H9 (cell line): Measurements from ENCODE around the gene CYTH3. TPM values are rescaled to one million over a fixed set of nuclear protein-coding genes. Genes with fewer than 3 reads are reported as not detected.

Experiments used
- DNase-seq: peaks from one replicate; pipeline ENCODE4 v3.0.0-alpha.2; 2017
- H2AFZ ChIP-seq: one replicate; pipeline ENCODE4 v1.6.1; 2013; ENCODE audit warnings: mild to moderate bottlenecking, low read length, control low read depth, moderate library complexity
- H2AK5ac ChIP-seq: 2 replicates; pipeline ENCODE4 v1.6.1; 2013; ENCODE audit warnings: low read length, control low read depth, mixed read lengths; ENCODE audit not compliant: insufficient read length
- H2BK120ac ChIP-seq: one replicate; pipeline ENCODE4 v1.6.1; 2013; ENCODE audit warnings: low read depth, mild to moderate bottlenecking, low read length, control low read depth, inconsistent platforms; ENCODE audit not compliant: poor library complexity, severe bottlenecking
- H2BK12ac ChIP-seq: 2 replicates; pipeline ENCODE4 v1.6.1; 2013; ENCODE audit warnings: low read length, control low read depth, mixed read lengths, low read depth; ENCODE audit not compliant: insufficient read length
- H2BK15ac ChIP-seq: 2 replicates; pipeline ENCODE4 v1.6.1; 2013; ENCODE audit warnings: low read depth, low read length, control low read depth
- H2BK20ac ChIP-seq: one replicate; pipeline ENCODE4 v1.6.1; 2013; ENCODE audit warnings: low read depth, mild to moderate bottlenecking, low read length, control low read depth, inconsistent platforms; ENCODE audit not compliant: poor library complexity, severe bottlenecking
- H2BK5ac ChIP-seq: 2 replicates; pipeline ENCODE4 v1.6.1; 2013; ENCODE audit warnings: low read length, control low read depth, mixed read lengths; ENCODE audit not compliant: insufficient read length
- H3K14ac ChIP-seq: 2 replicates; pipeline ENCODE4 v1.6.1; 2013; ENCODE audit warnings: low read length, control low read depth; ENCODE audit not compliant: insufficient read depth
- H3K18ac ChIP-seq: 2 replicates; pipeline ENCODE4 v1.6.1; 2013; ENCODE audit warnings: low read depth, mild to moderate bottlenecking, mixed read lengths, low read length, control low read depth; ENCODE audit not compliant: insufficient read length
- H3K23ac ChIP-seq: 2 replicates; pipeline ENCODE4 v1.6.1; 2013; ENCODE audit warnings: low read length, control low read depth, mixed read lengths, low read depth; ENCODE audit not compliant: insufficient read length
- H3K23me2 ChIP-seq: 2 replicates; pipeline ENCODE4 v1.6.1; 2013; ENCODE audit warnings: low read depth, mild to moderate bottlenecking, mixed read lengths, low read length, control low read depth; ENCODE audit not compliant: insufficient read length, poor library complexity, severe bottlenecking
- H3K27ac ChIP-seq: 2 replicates; pipeline ENCODE4 v1.5.1; 2013; ENCODE audit warnings: low read length, control low read depth, mixed read lengths, low read depth; ENCODE audit not compliant: insufficient read length
- H3K27me3 ChIP-seq: 2 replicates; pipeline ENCODE4 v1.6.1; 2013; ENCODE audit warnings: low read length, control low read depth, inconsistent platforms; ENCODE audit not compliant: insufficient read depth
- H3K4ac ChIP-seq: 2 replicates; pipeline ENCODE4 v1.6.1; 2013; ENCODE audit warnings: low read depth, mild to moderate bottlenecking, control low read depth, inconsistent platforms, low read length, moderate library complexity
- H3K4me1 ChIP-seq: 2 replicates; pipeline ENCODE4 v1.6.1; 2013; ENCODE audit warnings: low read length, control low read depth, inconsistent platforms; ENCODE audit not compliant: insufficient read depth
- H3K4me2 ChIP-seq: 2 replicates; pipeline ENCODE4 v1.6.1; 2013; ENCODE audit warnings: low read length, control low read depth, mixed read lengths; ENCODE audit not compliant: insufficient read length, insufficient read depth
- H3K56ac ChIP-seq: 2 replicates; pipeline ENCODE4 v1.6.1; 2013; ENCODE audit warnings: low read depth, mild to moderate bottlenecking, mixed read lengths, low read length, control low read depth; ENCODE audit not compliant: insufficient read length
- H3K79me1 ChIP-seq: 2 replicates; pipeline ENCODE4 v1.6.1; 2013; ENCODE audit warnings: low read depth, mild to moderate bottlenecking, moderate library complexity, low read length, control low read depth, inconsistent platforms; ENCODE audit not compliant: insufficient read depth, poor library complexity, severe bottlenecking
- H3K79me2 ChIP-seq: 2 replicates; pipeline ENCODE4 v1.6.1; 2013; ENCODE audit warnings: low read length, control low read depth, inconsistent platforms; ENCODE audit not compliant: insufficient read depth
- H3K9ac ChIP-seq: 2 replicates; pipeline ENCODE4 v1.6.1; 2013; ENCODE audit warnings: low read length, control low read depth, mixed read lengths; ENCODE audit not compliant: insufficient read length; ENCODE audit errors: extremely low read depth
- H3K9me3 ChIP-seq: one replicate; pipeline ENCODE4 v1.6.1; 2013; ENCODE audit warnings: low read depth, low read length, inconsistent platforms; ENCODE audit not compliant: control insufficient read depth
- H3T11ph ChIP-seq: one replicate; pipeline ENCODE4 v1.6.1; 2013; ENCODE audit warnings: mild to moderate bottlenecking, low read length, control low read depth, inconsistent platforms
- H4K20me1 ChIP-seq: one replicate; pipeline ENCODE4 v1.6.1; 2013; ENCODE audit not compliant: control insufficient read depth, insufficient read length, insufficient read depth
- H4K5ac ChIP-seq: 2 replicates; pipeline ENCODE4 v1.6.1; 2013; ENCODE audit warnings: low read depth, mild to moderate bottlenecking, mixed read lengths, low read length, control low read depth; ENCODE audit not compliant: insufficient read length
- H4K8ac ChIP-seq: replicated peaks from 2 replicates; pipeline ENCODE4 v1.6.1; 2013; ENCODE audit warnings: low read length, control low read depth, mixed read lengths, low read depth; ENCODE audit not compliant: insufficient read length
- H4K91ac ChIP-seq: 2 replicates; pipeline ENCODE4 v1.6.1; 2013; ENCODE audit warnings: low read depth, mild to moderate bottlenecking, moderate library complexity, mixed read lengths, low read length, control low read depth; ENCODE audit not compliant: insufficient read length
- H3K27ac Mint-ChIP-seq, 3 experiments: 2 replicates in 2 of 3; 3 replicates in 1 of 3; pipeline ENCODE4 v1.8.0; 2020 to 2021; ENCODE audit warnings: mixed read lengths in 3 of 3, mild to moderate bottlenecking in 1 of 3, moderate library complexity in 1 of 3
- H3K27me3 Mint-ChIP-seq: 2 replicates; pipeline ENCODE4 v1.8.0; 2021; ENCODE audit warnings: low read depth, mild to moderate bottlenecking, moderate library complexity, mixed read lengths
- H3K36me3 Mint-ChIP-seq, 3 experiments: 2 replicates in 2 of 3; 3 replicates in 1 of 3; pipeline ENCODE4 v1.8.0; 2020 to 2021; ENCODE audit warnings: low read depth in 3 of 3, mixed read lengths in 3 of 3; ENCODE audit not compliant: insufficient read depth in 1 of 3
- H3K4me1 Mint-ChIP-seq, 2 experiments: 2 replicates each; pipeline ENCODE4 v1.8.0; 2020; ENCODE audit warnings: mixed read lengths in 2 of 2
- H3K4me3 Mint-ChIP-seq, 2 experiments: 2 replicates in 1 of 2; 3 replicates in 1 of 2; pipeline ENCODE4 v1.8.0; 2020 to 2021; ENCODE audit warnings: mild to moderate bottlenecking in 2 of 2, mixed read lengths in 2 of 2, moderate library complexity in 1 of 2
- H3K9me3 Mint-ChIP-seq, 2 experiments: 2 replicates in 1 of 2; 3 replicates in 1 of 2; pipeline ENCODE4 v1.8.0; 2020; ENCODE audit warnings: mild to moderate bottlenecking in 2 of 2, mixed read lengths in 2 of 2, moderate library complexity in 1 of 2
- WGBS: extraction: QIAGEN DNeasy Blood & Tissue Kit; methylation state at CpG from one replicate; pipeline ENCODE4 v1.1.7; 2013; ENCODE audit warnings: missing lambda C conversion rate, low lambda C conversion rate, mixed read lengths; ENCODE audit not compliant: insufficient read length; ENCODE audit errors: extremely low coverage; 5-methylcytosine and 5-hydroxymethylcytosine counted together
- total RNA-seq: library from RNA; stranded (reverse); gene quantifications from 2 replicates; pipeline ENCODE4 v1.2.1, GENCODE V29; 2021
- TF ChIP-seq, protein P1 (sequence below): fragments of 200-600 bp; sonication (generic); conservative IDR thresholded peaks from 3 replicates; pipeline ENCODE4 v1.8.0; 2021; ENCODE audit warnings: antibody characterized with exemption, mild to moderate bottlenecking

Gene CYTH3
- total RNA-seq, 1 experiment from 2014 or later = 12.3 TPM

DNA sequence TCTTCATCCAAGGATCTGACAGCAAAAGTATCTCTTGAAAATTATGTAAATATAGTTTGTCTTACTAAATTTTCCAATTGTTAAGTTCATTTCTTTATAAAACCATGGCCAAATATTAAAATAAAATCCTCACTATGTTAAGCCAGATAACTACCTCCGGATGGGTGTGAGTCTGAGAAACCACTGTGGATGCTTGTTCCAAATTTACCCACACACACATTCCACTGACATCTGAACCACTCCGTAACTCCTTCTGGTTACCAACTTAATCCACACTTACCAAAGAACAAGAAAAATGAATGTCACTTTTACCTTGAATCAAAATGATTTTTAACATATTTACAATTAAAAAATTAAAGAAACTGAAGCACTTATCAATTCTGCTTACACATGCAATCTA, 19.7 kb downstream of the CYTH3 start:
- Histone ChIP-seq H2AFZ (no peak overlapping the region), H2BK12ac (no peak overlapping the region), H3K9ac (no peak overlapping the region), H2BK15ac (no peak overlapping the region), H3K14ac (no peak overlapping the region), H3K79me2 (no peaks in the 10 kb centered on the region; the same call in 1 of the 2 replicates), H3K79me1 (no peaks in the 10 kb centered on the region), H2BK120ac (no peak overlapping the region), H2BK20ac (no peak overlapping the region), H4K20me1 (no peaks in the 10 kb centered on the region), H3K56ac (no peak overlapping the region), H3K23ac (no peak overlapping the region), H4K8ac (no peak overlapping the region), H2AK5ac (no peak overlapping the region), H3K4me1 (no peaks in the 10 kb centered on the region), H3K9me3 (no peaks in the 10 kb centered on the region), H3T11ph (no peak overlapping the region), H3K4me2 (no peak overlapping the region), H4K5ac (no peak overlapping the region), H3K4ac (no peak overlapping the region), H3K23me2 (no peaks in the 10 kb centered on the region), H3K27me3 (no peaks in the 10 kb centered on the region), H2BK5ac (no peak overlapping the region), H4K91ac (no peak overlapping the region), H3K18ac (no peak overlapping the region), H3K27ac (no peak overlapping the region)
- Mint-ChIP-seq H3K27me3 (no peaks in the 10 kb centered on the region), H3K4me3 (no peak overlapping the region), H3K36me3 (no peaks in the 10 kb centered on the region), H3K9me3 (no peaks in the 10 kb centered on the region), H3K4me1 (peaks cover 32 to 33% of the 10 kb centered on the region in 2 experiments), H3K27ac (no peak overlapping the region)
- TF ChIP-seq, protein P1, sequence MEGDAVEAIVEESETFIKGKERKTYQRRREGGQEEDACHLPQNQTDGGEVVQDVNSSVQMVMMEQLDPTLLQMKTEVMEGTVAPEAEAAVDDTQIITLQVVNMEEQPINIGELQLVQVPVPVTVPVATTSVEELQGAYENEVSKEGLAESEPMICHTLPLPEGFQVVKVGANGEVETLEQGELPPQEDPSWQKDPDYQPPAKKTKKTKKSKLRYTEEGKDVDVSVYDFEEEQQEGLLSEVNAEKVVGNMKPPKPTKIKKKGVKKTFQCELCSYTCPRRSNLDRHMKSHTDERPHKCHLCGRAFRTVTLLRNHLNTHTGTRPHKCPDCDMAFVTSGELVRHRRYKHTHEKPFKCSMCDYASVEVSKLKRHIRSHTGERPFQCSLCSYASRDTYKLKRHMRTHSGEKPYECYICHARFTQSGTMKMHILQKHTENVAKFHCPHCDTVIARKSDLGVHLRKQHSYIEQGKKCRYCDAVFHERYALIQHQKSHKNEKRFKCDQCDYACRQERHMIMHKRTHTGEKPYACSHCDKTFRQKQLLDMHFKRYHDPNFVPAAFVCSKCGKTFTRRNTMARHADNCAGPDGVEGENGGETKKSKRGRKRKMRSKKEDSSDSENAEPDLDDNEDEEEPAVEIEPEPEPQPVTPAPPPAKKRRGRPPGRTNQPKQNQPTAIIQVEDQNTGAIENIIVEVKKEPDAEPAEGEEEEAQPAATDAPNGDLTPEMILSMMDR = no peak
- WGBS = no CpG with 5 or more reads among the region's 2 CpGs
- no peak for DNase-seq
